ENCODE measurements around the gene WSCD2. TPM values are rescaled to one million over a fixed set of nuclear protein-coding genes. Genes with fewer than 3 reads are reported as not detected.

WSCD2 gene
- total and polyA plus RNA-seq, 7 donors = 0.32 to 10.5 (median 2.6) TPM; not detected in 2

- WGBS, 2 donors = 91 to 92% methylated on average over 7 of the region's 7 CpGs
- intact Hi-C loops (cut with DNase I) = no loop called here
- no peak overlapping the region for H3K4me3 ChIP-seq
- H3K4me1 ChIP-seq = no peaks in the 10 kb centered on the region
- DNase-seq = no peak
- no peak overlapping the region for H3K27ac ChIP-seq
- H3K27me3 ChIP-seq = no peaks in the 10 kb centered on the region
- no peaks in the 10 kb centered on the region for H3K36me3 ChIP-seq
- no peaks in the 10 kb centered on the region for H3K9me3 ChIP-seq
- no peak for TF ChIP-seq POLR2AphosphoS5 (IDR thresholded peaks at IDR 0.05)
- TF ChIP-seq EP300 (IDR thresholded peaks at IDR 0.05) = no peak
- no peak for TF ChIP-seq CTCF (IDR thresholded peaks at IDR 0.05)
- TF ChIP-seq POLR2A (IDR thresholded peaks at IDR 0.05) = no peak
Measured at GRCh38 chr12:108150436-108150835, 21.3 kb downstream of the WSCD2 start.

- no peak for DNase-seq
- no peaks in the 10 kb centered on the region for H3K4me1 ChIP-seq
- no peaks in the 10 kb centered on the region for H3K36me3 ChIP-seq
- no peaks in the 10 kb centered on the region for H3K27me3 ChIP-seq
- no peaks in the 10 kb centered on the region for H3K9me3 ChIP-seq
- intact Hi-C loops (cut with DNase I) = no loop called here
- TF ChIP-seq CTCF (IDR thresholded peaks at IDR 0.05) (no peak), POLR2AphosphoS5 (IDR thresholded peaks at IDR 0.05) (no peak), POLR2A (IDR thresholded peaks at IDR 0.05) (no peak), EP300 (IDR thresholded peaks at IDR 0.05) (no peak)
- 61 to 78% methylated on average over 12 of the region's 12 CpGs for WGBS, 2 donors
- H3K27ac ChIP-seq = no peak overlapping the region
- H3K4me3 ChIP-seq = no peak overlapping the region
Measured at GRCh38 chr12:108151533-108152169, 22.6 kb downstream of the WSCD2 start.

- WGBS, 2 donors = 83 to 84% methylated on average over 4 of the region's 4 CpGs
- intact Hi-C loops (cut with DNase I) = no loop called here
- H3K4me3 ChIP-seq = no peak overlapping the region
- no peak for TF ChIP-seq POLR2A (IDR thresholded peaks at IDR 0.05)
- no peak for TF ChIP-seq EP300 (IDR thresholded peaks at IDR 0.05)
- TF ChIP-seq POLR2AphosphoS5 (IDR thresholded peaks at IDR 0.05) = no peak
- TF ChIP-seq CTCF (IDR thresholded peaks at IDR 0.05) = no peak
- H3K9me3 ChIP-seq = no peaks in the 10 kb centered on the region
- H3K27ac ChIP-seq = no peak overlapping the region
- no peaks in the 10 kb centered on the region for H3K27me3 ChIP-seq
- no peaks in the 10 kb centered on the region for H3K36me3 ChIP-seq
- DNase-seq = no peak
- no peaks in the 10 kb centered on the region for H3K4me1 ChIP-seq
Measured at GRCh38 chr12:108152170-108152538, 23.1 kb downstream of the WSCD2 start.

GRCh38 chr12:108156717-108157116 lies 27.6 kb downstream of the WSCD2 start:
- DNase-seq = no peak
- 59 to 70% methylated on average over 5 of the region's 5 CpGs for WGBS, 2 donors
- H3K27ac ChIP-seq = peak overlapping the region in 1 of 4 donors; percentile 52

More at GRCh38 chr12:108156717-108157116, 27.6 kb downstream of the WSCD2 start:
- intact Hi-C loops (cut with DNase I) = no loop called here
- H3K9me3 ChIP-seq = no peaks in the 10 kb centered on the region
- TF ChIP-seq POLR2A (IDR thresholded peaks at IDR 0.05) (no peak), CTCF (IDR thresholded peaks at IDR 0.05) (no peak), EP300 (IDR thresholded peaks at IDR 0.05) (no peak)
- no peaks in the 10 kb centered on the region for H3K27me3 ChIP-seq
- H3K4me3 ChIP-seq = no peak overlapping the region
- no peaks in the 10 kb centered on the region for H3K36me3 ChIP-seq
- no peaks in the 10 kb centered on the region for H3K4me1 ChIP-seq
